CD4-positive, alpha-beta T cell treated with Interleukin-15 for 4 hours (primary cell): ENCODE measurements around the gene SERPINA3.
"Not testable (repeated sequence)": the region's sequence is repeated elsewhere in the genome, so short reads cannot be mapped to it uniquely, and the experiment has no call there.

Experiments used
- DNase-seq: peaks from one replicate; pipeline ENCODE4 v3.0.0-alpha.2; 2020; ENCODE audit warnings: low spot score

SERPINA3 gene

DNA sequence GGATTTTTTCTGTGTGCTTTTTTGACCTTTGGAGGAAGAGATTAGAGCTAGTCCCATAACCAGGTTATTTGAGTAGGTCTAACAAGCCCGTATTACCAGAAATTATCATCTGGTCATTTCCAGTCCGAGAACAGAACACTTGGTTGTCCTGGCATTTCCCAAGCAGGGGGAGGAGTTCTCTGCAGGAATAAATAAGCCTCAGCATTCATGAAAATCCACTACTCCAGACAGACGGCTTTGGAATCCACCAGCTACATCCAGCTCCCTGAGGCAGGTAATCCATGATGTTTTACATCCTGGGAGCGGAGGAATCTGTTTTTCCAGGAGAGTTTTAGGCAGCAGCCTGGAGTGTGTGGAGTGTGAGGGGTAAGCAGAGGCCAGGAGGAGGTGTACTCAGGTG is at the start of gene SERPINA3:
SERPINA3 (plus strand) TSS at position 218 of the 400 bp plus-strand sequence. CDS start 2,051 bp downstream, outside the sequence.
- DNase-seq, result no peak

DNA sequence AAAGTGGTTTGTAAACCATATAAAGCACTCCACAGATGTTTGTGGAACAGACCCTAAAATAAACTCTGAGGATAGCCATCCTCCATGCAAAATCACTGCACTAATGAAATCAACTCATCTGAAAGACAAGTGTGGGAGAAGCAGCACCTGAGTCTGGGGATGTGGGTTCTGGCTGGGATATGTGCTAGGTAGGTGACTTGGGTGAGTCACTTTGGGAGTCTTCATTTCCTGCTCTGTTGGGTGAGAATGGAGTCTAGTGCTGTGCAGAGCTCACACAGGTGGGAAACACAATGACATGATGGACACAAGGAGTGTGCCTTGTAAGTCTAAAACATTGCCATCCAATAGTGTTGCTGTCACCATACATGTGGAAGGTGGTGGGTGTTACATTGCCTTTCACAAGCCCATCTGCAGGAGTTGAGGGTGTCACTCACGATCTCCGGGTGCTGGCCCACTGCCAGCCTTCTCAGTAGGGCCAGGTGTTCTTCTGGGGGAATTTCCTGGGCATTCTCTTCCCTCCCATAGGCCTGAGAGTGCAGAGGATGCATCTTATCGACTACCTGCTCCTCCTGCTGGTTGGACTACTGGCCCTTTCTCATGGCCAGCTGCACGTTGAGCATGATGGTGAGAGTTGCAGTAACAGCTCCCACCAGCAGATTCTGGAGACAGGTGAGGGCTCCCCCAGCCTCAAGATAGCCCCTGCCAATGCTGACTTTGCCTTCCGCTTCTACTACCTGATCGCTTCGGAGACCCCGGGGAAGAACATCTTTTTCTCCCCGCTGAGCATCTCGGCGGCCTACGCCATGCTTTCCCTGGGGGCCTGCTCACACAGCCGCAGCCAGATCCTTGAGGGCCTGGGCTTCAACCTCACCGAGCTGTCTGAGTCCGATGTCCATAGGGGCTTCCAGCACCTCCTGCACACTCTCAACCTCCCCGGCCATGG is 49.0 kb upstream of the SERPINA3 start:
- no peak for DNase-seq

DNA sequence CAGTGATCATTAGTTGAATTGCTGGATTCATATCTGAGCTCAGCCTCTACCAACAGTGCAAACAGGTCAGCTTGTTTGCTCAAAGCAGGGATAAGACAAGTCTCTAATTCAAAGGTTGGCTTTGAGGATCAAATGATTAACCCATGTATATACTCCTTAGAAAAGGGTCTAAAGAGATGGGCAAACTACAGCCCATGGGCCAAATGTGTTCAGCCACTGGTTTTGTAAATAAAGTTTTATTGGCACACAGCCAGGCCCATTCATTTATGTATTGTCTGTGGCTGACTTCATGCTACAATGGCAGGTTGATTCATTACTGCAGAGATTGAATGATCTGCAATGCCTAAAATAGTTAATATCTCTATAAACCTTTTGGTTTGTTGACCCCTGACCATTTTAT is 47.8 kb upstream of the SERPINA3 start:
- DNase-seq, result no peak

DNA sequence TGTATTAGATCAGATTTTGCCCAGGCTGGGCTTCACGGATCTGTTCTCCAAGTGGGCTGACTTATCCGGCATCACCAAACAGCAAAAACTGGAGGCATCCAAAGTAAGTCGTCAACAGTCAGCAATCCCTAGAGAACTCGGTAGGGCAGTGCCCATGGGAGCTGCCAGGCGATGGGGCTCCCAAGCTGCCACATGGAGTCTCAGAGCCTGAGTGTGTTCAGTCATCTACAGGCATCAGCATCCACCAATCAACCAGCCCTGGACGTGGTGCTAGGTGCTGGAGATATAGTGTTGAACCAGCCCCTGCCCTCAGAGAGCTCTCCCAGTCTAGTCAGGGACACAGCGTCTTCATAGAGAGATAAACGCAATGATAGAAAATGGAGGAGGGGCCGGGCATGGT is 44.0 kb upstream of the SERPINA3 start:
- DNase-seq, result no peak

DNA sequence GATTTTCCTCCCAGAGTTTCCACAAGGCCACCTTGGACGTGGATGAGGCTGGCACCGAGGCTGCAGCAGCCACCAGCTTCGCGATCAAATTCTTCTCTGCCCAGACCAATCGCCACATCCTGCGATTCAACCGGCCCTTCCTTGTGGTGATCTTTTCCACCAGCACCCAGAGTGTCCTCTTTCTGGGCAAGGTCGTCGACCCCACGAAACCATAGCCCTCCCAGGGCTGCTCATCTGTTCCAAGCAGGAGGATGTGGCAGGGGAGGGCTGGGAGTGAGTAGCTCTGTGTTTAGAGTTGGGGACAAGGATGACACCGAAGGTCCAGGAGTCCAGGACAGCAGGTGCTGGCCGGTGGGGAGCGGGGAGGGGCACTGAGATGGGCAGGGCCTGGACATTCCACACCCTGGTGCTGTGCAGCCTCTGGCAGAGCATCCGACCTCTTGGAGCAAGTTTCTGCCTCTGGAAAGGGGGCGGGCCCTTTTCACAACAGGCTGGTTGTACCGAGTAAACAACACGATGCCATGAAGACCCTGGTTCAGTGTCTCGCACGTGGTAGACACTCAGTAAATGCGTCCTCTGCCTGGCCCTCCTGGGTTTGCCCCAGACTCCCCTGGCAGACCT is 42.7 kb upstream of the SERPINA3 start:
- DNase-seq, result no peak

DNA sequence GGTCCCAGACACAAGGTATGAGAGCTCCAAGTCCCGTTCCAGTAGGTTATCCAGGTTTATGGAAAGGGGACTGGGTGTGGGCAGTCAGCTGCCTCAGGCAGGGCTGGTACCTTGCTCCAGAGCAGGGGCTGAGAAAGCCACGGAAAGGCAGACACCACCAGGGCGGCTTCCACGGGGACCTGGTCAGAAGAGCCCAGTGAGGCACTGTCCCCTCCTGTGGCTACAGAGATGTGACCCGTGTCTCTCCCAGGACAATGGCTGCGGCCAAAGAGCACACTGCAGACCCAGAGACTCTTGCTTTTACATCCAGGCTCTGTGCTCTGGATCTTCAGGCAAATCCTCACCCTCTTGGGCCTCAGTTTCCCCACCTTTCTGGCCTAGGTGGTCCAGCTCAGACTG is 42.2 kb upstream of the SERPINA3 start:
- DNase-seq, result no peak

DNA sequence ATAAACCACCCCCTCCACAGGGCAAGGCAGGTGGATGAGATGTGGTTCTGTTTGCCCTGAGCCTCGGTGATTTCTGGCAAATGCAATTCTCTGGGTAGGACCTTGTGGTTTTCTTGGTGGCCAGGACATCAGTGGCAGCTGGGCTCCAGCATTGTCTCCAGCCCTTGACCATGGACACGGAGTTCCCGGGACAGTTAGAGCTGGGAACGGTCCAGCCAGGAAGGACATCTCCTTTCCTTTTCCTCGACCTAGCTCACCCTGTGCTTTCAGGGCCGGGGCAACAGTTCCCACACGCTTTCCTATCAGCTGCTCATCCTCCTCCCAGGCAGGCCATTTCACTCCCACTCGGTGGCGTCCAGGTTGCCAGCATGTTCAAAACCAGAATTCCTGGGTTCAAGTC is 41.8 kb upstream of the SERPINA3 start:
- no peak for DNase-seq

DNA sequence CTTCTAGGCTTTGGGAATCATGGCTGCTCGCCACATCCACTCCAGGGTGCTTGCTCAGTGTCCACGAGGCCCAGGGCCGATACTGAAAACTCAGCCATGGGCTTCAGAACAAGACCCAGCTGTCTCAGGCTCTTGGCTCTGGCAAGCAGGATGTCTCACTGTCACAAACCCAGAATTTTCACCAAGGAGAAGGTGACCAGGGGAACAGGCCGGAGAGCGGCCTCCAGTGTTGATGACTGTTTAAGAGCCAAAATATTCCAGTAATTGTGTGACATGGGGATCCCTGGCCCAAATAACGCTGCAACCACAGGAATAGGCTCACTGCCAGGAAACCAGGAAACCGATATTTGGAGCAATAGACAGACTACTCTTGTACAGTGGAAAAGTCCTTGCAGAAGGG is 40.8 kb upstream of the SERPINA3 start:
- no peak for DNase-seq

DNA sequence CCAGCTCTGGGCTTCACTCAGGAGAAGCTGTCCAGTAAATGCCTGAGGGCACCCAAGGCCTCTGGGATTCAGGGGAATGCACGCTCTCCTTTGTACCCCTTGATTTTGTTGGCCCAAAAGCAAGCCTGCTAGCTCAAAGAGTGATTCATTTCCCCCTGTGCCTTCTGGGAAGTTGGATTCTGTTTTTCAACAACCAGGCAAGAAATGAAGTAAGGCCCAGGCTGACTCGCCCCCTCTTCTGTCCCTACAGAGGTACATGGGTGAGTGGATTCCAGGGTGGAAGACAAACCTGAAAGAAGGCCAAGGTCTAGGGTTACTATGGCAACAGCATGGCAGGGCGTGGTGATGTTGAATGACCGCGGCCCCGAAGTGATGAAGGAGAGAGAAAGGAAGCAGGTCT is 40.2 kb upstream of the SERPINA3 start:
- no peak for DNase-seq

DNA sequence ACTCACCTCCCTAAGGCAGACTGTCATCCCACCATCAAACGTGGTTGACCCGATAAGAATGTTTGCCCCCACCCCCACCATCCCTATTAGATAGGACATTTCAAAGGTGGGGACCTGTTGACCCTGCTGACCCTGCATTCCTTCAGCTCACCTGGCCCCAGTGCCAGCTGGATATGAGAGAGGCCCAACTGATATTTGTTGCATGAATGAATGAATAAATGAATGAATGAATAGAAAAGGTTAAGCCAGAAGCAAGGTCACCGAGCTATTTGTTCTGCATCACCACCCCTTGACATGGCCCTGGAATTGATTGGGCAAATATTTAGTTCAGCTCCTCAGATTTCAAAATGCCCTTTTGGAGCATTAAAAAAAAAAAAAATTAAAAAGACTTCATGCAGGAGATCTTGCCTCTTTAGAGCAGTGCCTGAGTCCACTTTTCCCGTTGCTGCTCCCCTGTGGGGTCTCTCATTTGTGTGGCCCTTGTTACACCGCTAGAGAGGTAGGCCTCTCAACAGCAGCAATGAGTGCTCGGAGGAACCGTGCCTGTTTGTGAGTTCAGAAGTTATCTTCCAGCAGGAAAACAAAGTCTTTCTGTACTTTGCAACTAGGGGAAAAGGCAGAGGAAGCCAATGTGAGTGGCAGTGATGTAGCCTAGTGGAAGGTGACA is 39.4 kb upstream of the SERPINA3 start:
- DNase-seq, result no peak

DNA sequence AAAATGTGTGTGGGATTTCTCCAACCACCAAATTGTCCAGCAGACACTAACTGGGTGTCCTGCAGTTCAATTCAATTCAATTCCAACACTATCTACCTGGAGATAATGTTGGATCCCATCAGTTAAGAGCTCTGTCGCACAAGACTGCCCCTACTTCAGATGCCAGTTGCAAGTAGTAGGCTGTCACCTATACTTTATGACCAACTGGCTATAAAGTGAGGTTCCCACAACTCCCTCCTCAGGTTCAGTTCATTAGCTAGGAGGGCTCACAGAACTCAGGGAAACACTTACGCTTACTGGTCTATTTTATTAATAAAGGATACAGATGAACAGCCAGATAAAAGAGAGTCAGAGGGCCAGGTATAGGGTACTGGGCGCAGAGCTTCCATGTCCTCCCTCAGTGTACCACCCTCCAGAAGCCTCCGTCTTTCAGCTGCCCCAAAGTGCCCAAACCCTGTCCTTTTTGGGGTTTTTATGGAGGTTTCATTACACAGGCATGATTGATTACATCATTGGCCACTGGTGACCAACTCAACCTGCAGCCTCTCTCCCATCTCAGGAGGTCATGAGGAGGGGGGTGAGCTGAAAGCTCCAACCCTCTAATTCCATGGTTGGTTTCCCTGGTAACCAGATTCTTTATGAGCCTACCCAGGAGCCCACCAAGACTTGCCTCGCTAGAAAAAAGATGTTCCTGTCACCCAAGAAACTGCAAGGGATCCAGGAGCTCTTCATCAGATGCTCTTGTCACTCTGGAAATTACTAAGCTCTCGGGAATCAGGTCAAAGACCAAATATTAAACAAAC is 38.5 kb upstream of the SERPINA3 start:
- no peak for DNase-seq

DNA sequence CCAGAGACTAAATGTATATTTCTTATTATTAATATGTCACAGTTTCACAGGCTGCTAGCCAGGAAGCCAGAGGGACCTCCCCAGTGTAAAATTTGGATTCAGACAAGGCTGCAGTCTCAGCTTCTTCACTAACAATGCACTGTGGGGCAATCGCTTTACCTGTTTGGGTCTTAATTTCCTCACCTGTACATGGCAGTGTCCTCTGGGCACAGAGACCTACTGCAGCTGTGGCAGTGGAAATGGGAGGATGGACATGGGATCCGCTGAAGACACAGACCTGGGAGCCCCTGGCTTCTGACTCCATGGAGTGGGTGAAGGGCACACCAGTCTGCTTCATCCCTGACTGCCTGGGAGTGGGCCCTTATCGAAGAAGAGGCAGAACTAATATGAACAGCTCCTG is 37.9 kb upstream of the SERPINA3 start:
- DNase-seq, result no peak

DNA sequence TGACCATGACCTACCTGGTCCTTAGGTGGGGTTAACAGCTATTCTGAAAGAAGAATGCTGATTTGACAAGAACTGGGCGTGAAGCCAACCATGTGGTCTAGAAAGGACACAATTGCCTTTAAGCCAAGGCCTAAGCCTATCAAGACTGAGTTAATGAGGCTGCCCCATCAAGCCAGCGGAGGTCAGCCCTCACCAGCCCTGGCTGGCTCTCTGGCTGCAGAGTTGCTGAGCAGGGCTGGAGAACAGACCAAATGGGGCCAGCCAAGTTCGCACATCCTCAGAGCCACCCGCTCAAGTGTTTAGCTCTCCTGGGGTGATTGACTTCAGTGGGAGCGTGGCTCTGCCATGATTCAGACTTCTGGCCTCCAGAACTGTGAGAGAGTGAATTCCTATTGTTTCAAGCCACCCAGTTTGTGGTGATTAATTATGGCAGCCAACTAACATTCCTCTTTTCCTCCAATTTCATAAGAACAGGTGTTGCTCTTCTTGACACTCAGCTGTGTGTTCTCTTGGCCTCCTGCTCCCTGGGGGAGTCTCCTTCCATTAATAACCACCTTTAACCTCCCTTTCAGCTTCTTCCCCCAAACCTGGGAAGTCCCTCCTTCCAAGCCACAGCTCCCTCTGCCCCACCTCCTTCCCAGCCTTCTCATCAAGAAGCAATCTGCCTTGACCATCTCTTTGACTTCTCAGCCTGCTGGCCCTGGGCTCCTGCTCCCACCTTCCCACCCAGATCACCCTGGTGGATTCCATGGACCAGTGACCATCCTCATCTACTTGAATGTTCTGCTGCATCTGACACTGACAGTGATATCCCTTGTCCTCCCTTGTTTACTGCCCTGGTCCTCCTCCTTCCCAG is 36.2 kb upstream of the SERPINA3 start:
- no peak for DNase-seq

DNA sequence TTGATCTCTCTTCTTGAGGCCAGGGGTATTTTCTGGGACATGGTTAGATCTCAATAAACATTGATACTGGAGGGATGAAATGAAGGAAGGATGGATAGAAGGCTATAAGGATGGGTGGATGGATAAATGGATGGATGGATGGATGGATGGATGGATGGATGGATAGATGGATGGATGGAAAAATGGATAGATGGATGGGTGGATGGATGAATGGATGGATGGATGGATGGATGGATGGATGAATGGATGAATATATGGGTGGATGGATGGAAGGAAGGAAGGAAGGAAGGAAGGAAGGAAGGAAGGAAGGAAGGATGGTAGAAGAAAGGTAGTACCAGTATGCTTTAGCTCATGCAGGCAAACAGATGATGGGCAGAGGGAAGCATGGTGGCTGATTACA is 34.7 kb upstream of the SERPINA3 start:
- DNase-seq, result not testable (repeated sequence)

DNA sequence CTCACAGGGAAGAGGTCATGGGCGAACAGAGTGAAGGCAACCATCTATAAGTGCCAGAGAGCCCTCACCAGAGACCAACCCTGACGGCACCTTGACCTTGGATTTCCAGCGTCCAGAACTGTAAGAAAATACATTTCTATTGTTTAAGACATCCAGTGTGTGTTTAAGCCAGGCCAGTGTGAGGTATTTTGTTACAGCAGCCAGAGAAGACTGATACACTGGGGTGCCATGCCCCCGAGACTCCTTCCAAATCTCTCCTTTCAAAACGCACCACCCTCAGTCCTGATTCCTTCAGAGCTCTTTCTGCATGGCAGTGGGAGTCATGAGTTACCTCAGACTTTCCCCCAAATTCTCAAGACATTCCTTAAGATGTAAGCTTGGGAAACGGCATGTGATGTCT is 33.5 kb upstream of the SERPINA3 start:
- no peak for DNase-seq

DNA sequence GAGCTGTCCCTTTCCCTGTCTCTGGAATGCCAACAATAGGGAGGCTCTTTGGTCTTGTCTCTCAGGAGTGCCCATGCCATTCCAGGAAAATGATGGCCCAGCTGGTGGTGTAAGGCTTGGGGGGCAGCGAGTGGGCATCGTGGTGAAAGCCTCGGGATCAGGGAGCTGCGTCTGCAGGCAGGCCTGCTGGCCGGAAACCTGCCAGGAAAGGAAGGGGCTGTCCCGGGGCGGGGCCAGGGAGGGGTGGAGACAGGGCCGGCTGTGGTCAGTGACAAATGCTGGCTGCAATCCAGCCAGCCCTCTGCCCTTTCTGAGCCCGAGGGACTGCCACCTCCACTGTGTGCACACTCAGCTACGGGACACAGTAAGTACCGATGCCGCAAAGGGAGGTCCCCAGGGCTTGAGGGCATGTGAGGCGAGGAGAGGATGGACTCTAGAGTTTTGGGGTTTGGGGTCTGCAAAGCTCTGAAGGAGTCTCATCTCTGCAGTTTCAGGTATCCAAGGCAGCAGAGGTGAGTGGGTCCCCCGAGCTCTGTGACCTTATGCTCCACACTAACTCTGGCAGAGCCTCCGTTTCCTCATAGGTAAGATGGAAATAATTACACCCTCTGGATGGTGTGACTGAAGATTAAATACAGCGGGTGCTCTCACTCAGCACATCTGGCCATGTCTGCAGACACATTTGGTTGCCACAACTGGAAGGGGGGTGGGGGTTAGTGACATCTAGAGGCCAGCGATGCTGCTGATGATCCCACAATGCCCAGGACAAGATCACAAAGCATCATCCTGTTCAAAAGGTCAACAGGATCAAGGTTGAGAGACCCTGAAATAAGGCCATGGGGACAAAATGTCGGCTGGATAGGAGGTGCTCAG is 30.8 kb upstream of the SERPINA3 start, which contains the start of gene SERPINA5:
SERPINA5 (plus strand) TSS at position 300 of the 873 bp plus-strand sequence. CDS start 5,937 bp downstream, outside the sequence.
- no peak for DNase-seq

DNA sequence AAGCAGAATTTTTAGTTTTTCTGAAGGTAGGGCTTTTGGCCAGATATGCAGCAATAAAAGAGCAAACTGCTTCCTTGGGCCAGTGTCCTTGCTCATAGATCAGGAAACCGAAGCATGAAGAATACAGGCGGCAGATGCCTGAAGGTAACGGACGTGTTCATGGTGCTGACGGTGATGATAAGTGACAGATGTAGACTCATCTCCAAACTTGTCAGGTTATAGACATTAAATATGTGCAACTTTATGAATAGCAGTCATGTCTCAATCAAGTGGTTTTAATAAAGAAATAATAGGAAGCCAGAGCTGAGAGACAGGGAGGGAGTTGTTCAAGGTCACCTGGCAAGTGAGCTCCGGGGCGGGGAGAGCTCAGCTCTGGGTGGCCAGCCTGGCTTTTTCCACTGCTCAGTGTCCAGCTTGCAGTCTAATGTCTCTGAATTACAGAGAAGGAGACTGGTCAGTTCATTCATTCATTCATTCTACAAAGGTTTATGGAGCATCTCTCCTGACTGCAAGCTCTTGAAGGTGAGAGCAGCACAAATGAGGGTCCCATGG is 29.9 kb upstream of the SERPINA3 start:
- no peak for DNase-seq

DNA sequence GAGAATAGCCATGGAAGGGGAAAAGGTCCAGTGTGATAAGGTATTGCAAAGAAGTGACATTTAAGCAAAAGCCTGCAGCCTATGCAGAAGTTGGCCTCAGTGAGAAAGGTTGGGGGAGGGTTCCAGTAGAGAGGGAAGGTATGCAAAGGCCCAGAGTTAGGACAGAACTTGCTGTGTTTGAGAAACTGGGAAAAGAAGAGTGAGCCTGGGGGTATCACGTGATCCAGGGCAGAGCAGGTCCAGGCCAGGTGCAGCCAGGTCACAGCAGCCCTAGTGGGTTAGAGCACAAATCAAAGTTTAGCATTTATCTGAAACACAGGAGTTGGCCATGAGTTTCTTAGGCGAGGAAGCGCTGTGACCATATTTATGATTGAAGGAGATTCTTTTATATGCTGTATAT is 29.3 kb upstream of the SERPINA3 start:
- no peak for DNase-seq

DNA sequence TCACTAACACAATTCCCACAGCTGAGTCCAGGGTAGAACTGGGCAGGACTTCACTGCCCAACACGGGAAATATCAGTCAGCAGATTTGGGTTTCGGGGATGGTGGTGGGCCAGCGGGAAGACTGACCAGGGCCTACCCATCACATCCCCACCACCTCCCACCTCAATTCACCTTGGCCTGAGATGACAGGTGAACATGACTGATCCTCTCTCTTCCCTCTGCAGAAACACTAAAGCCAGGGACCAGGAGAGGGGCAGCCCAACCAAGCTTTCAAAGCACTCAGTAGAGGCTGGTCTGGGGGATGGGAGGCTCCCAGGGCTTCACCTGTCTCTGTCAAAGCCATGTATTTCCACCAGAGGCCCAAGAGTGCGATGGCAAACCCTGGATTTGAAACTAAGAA is 28.6 kb upstream of the SERPINA3 start:
- no peak for DNase-seq
